ENCODE results near the gene ATP2B2.

Gene ATP2B2

GRCh38 chr3:10410383-10411002, 94.9 kb downstream of the ATP2B2 start:
- no peak overlapping the region for H3K9ac ChIP-seq (ENCODE audit: low read depth, low read length)

GRCh38 chr3:10408680-10409079, 96.7 kb downstream of the ATP2B2 start:
- H3K36me3 ChIP-seq (ENCODE audit: insufficient read depth, low read depth, low read length), result no peaks in the 10 kb centered on the region
- H3K4me3 ChIP-seq (ENCODE audit: low read length), result no peak overlapping the region
- no peaks in the 10 kb centered on the region for H3K4me1 ChIP-seq (ENCODE audit: insufficient read depth, low read length)
- H3K27me3 ChIP-seq (ENCODE audit: insufficient read depth, low read length), result no peaks in the 10 kb centered on the region
- no peaks in the 10 kb centered on the region for H3K9me3 ChIP-seq (ENCODE audit: insufficient read depth, low read depth, low read length)
- H3K27ac ChIP-seq (ENCODE audit: low read length), result no peak overlapping the region
- H3K9ac ChIP-seq (ENCODE audit: low read depth, low read length), result no peak overlapping the region

More at GRCh38 chr3:10410383-10411002, 94.9 kb downstream of the ATP2B2 start:
- Histone ChIP-seq H3K27me3 (ENCODE audit: insufficient read depth, low read length) (no peaks in the 10 kb centered on the region), H3K4me1 (ENCODE audit: insufficient read depth, low read length) (no peaks in the 10 kb centered on the region; the same call in 1 of the 2 replicates), H3K4me3 (ENCODE audit: low read length) (no peak overlapping the region), H3K36me3 (ENCODE audit: insufficient read depth, low read depth, low read length) (no peaks in the 10 kb centered on the region), H3K9me3 (ENCODE audit: insufficient read depth, low read depth, low read length) (no peaks in the 10 kb centered on the region), H3K27ac (ENCODE audit: low read length) (no peak overlapping the region)

GRCh38 chr3:10407361-10407760, 98.0 kb downstream of the ATP2B2 start:
- Histone ChIP-seq H3K36me3 (ENCODE audit: insufficient read depth, low read depth, low read length) (no peaks in the 10 kb centered on the region), H3K9me3 (ENCODE audit: insufficient read depth, low read depth, low read length) (no peaks in the 10 kb centered on the region), H3K9ac (ENCODE audit: low read depth, low read length) (no peak overlapping the region), H3K27ac (ENCODE audit: low read length) (no peak overlapping the region), H3K4me3 (ENCODE audit: low read length) (no peak overlapping the region), H3K27me3 (ENCODE audit: insufficient read depth, low read length) (no peaks in the 10 kb centered on the region), H3K4me1 (ENCODE audit: insufficient read depth, low read length) (no peaks in the 10 kb centered on the region)

- no peak overlapping the region for H3K4me3 ChIP-seq (ENCODE audit: low read length)
- H3K9ac ChIP-seq (ENCODE audit: low read depth, low read length), result no peak overlapping the region
- no peaks in the 10 kb centered on the region for H3K9me3 ChIP-seq (ENCODE audit: insufficient read depth, low read depth, low read length)
- H3K27ac ChIP-seq (ENCODE audit: low read length), result no peak overlapping the region
- no peaks in the 10 kb centered on the region for H3K36me3 ChIP-seq (ENCODE audit: insufficient read depth, low read depth, low read length)
- H3K27me3 ChIP-seq (ENCODE audit: insufficient read depth, low read length), result no peaks in the 10 kb centered on the region
- no peaks in the 10 kb centered on the region for H3K4me1 ChIP-seq (ENCODE audit: insufficient read depth, low read length)
These were observed 99.0 kb downstream of the ATP2B2 start for GRCh38 chr3:10406414-10406813.

- no peaks in the 10 kb centered on the region for H3K4me1 ChIP-seq (ENCODE audit: insufficient read depth, low read length)
- H3K9me3 ChIP-seq (ENCODE audit: insufficient read depth, low read depth, low read length), result no peaks in the 10 kb centered on the region
- no peak overlapping the region for H3K4me3 ChIP-seq (ENCODE audit: low read length)
- no peak overlapping the region for H3K27ac ChIP-seq (ENCODE audit: low read length)
- H3K36me3 ChIP-seq (ENCODE audit: insufficient read depth, low read depth, low read length), result no peaks in the 10 kb centered on the region
- H3K27me3 ChIP-seq (ENCODE audit: insufficient read depth, low read length), result no peaks in the 10 kb centered on the region
- no peak overlapping the region for H3K9ac ChIP-seq (ENCODE audit: low read depth, low read length)
These were observed 99.6 kb downstream of the ATP2B2 start for GRCh38 chr3:10405816-10406215.

- Histone ChIP-seq H3K4me3 (ENCODE audit: low read length) (no peak overlapping the region), H3K36me3 (ENCODE audit: insufficient read depth, low read depth, low read length) (no peaks in the 10 kb centered on the region), H3K27me3 (ENCODE audit: insufficient read depth, low read length) (no peaks in the 10 kb centered on the region), H3K4me1 (ENCODE audit: insufficient read depth, low read length) (no peaks in the 10 kb centered on the region), H3K9ac (ENCODE audit: low read depth, low read length) (no peak overlapping the region), H3K27ac (ENCODE audit: low read length) (no peak overlapping the region), H3K9me3 (ENCODE audit: insufficient read depth, low read depth, low read length) (no peaks in the 10 kb centered on the region)
These were observed 100.5 kb downstream of the ATP2B2 start for GRCh38 chr3:10404876-10405275.

- Histone ChIP-seq H3K9me3 (ENCODE audit: insufficient read depth, low read depth, low read length) (no peaks in the 10 kb centered on the region), H3K36me3 (ENCODE audit: insufficient read depth, low read depth, low read length) (no peaks in the 10 kb centered on the region), H3K4me3 (ENCODE audit: low read length) (no peak overlapping the region)
These were observed 101.0 kb downstream of the ATP2B2 start for GRCh38 chr3:10404377-10404776.

GRCh38 chr3:10401990-10402761, 103.2 kb downstream of the ATP2B2 start:
- H3K36me3 ChIP-seq (ENCODE audit: insufficient read depth, low read depth, low read length), result no peaks in the 10 kb centered on the region
- no peaks in the 10 kb centered on the region for H3K9me3 ChIP-seq (ENCODE audit: insufficient read depth, low read depth, low read length)
- no peaks in the 10 kb centered on the region for H3K27me3 ChIP-seq (ENCODE audit: insufficient read depth, low read length)

More at GRCh38 chr3:10404377-10404776, 101.0 kb downstream of the ATP2B2 start:
- no peak overlapping the region for H3K27ac ChIP-seq (ENCODE audit: low read length)
- no peak overlapping the region for H3K9ac ChIP-seq (ENCODE audit: low read depth, low read length)
- H3K27me3 ChIP-seq (ENCODE audit: insufficient read depth, low read length), result no peaks in the 10 kb centered on the region
- no peaks in the 10 kb centered on the region for H3K4me1 ChIP-seq (ENCODE audit: insufficient read depth, low read length)

GRCh38 chr3:10400749-10401495, 104.5 kb downstream of the ATP2B2 start:
- no peak overlapping the region for H3K4me3 ChIP-seq (ENCODE audit: low read length)
- no peaks in the 10 kb centered on the region for H3K9me3 ChIP-seq (ENCODE audit: insufficient read depth, low read depth, low read length)
- H3K36me3 ChIP-seq (ENCODE audit: insufficient read depth, low read depth, low read length), result no peaks in the 10 kb centered on the region
- H3K27ac ChIP-seq (ENCODE audit: low read length), result no peak overlapping the region
- no peaks in the 10 kb centered on the region for H3K27me3 ChIP-seq (ENCODE audit: insufficient read depth, low read length)
- H3K4me1 ChIP-seq (ENCODE audit: insufficient read depth, low read length), result peaks cover 2% of the 10 kb centered on the region; the same call in 1 of the 2 replicates
- H3K9ac ChIP-seq (ENCODE audit: low read depth, low read length), result no peak overlapping the region

More at GRCh38 chr3:10401990-10402761, 103.2 kb downstream of the ATP2B2 start:
- no peak overlapping the region for H3K4me3 ChIP-seq (ENCODE audit: low read length)
- H3K27ac ChIP-seq (ENCODE audit: low read length), result no peak overlapping the region
- no peaks in the 10 kb centered on the region for H3K4me1 ChIP-seq (ENCODE audit: insufficient read depth, low read length)
- H3K9ac ChIP-seq (ENCODE audit: low read depth, low read length), result no peak overlapping the region

- no peaks in the 10 kb centered on the region for H3K36me3 ChIP-seq (ENCODE audit: insufficient read depth, low read depth, low read length)
- H3K4me1 ChIP-seq (ENCODE audit: insufficient read depth, low read length), result peaks cover 9% of the 10 kb centered on the region
- no peak overlapping the region for H3K9ac ChIP-seq (ENCODE audit: low read depth, low read length)
- H3K27ac ChIP-seq (ENCODE audit: low read length), result no peak overlapping the region
- H3K9me3 ChIP-seq (ENCODE audit: insufficient read depth, low read depth, low read length), result no peaks in the 10 kb centered on the region
- H3K4me3 ChIP-seq (ENCODE audit: low read length), result no peak overlapping the region
- no peaks in the 10 kb centered on the region for H3K27me3 ChIP-seq (ENCODE audit: insufficient read depth, low read length)
These were observed 105.2 kb downstream of the ATP2B2 start for GRCh38 chr3:10400050-10400748.

- Histone ChIP-seq H3K9me3 (ENCODE audit: insufficient read depth, low read depth, low read length) (no peaks in the 10 kb centered on the region), H3K27ac (ENCODE audit: low read length) (no peak overlapping the region), H3K27me3 (ENCODE audit: insufficient read depth, low read length) (no peaks in the 10 kb centered on the region), H3K36me3 (ENCODE audit: insufficient read depth, low read depth, low read length) (no peaks in the 10 kb centered on the region), H3K4me3 (ENCODE audit: low read length) (no peak overlapping the region), H3K4me1 (ENCODE audit: insufficient read depth, low read length) (peaks cover 14% of the 10 kb centered on the region), H3K9ac (ENCODE audit: low read depth, low read length) (no peak overlapping the region)
These were observed 105.8 kb downstream of the ATP2B2 start for GRCh38 chr3:10399634-10400033.
